Renal cortical epithelial cell (primary cell): ENCODE measurements around the gene PACRG. TPM values are rescaled to one million over a fixed set of nuclear protein-coding genes. Genes with fewer than 3 reads are reported as not detected.

ENCODE experiments used
- DNase-seq: peaks from one replicate; pipeline ENCODE4 v3.0.0-alpha.2; 2011; ENCODE audit warnings: low read depth
- total RNA-seq: library from RNA; depleted of rRNA; stranded (reverse); fragments of >200 nt; gene quantifications from 2 replicates; pipeline ENCODE4 v1.2.3, GENCODE V29; 2014

PACRG gene
- total RNA-seq, 1 donor from 2014 or later, result 2.5 TPM

DNA sequence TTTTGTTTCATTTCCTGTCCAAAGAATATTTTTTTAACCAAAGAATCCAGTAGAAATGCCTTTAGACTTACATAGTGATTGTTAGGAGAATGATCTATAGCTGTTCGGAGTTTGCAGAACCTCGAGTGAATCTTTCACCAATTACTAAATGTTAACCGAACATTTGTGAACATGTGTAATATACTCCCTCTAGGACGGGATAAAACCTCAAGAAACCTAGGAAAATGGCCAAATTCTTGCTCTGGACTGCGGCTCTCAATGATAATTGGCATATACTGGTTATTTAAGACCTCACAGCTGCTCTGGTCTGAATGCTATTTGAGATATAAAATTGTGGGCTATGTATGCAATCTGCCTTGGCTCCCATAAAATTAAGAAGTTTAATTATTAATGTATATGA, 137.1 kb downstream of the PACRG start:
- DNase-seq, result no peak

DNA sequence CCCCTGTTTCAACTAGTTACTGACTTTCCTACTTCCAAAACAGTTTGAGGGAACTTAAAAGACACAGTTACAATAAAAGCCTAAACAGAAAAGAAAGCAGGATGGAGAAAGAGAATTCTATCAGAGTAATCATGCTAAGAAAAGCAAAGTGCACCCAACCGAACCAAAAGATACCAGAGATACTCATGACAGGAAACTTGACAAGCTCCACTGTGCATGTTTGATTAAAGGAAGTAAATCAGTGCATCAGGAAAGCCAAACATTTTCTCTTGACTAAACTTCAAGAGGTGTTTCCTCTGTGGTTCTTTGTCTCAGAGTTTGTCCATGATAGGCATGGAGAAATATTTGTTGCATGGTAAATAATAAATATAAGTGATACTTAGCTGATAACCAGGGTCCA, 138.9 kb downstream of the PACRG start:
- no peak for DNase-seq

DNA sequence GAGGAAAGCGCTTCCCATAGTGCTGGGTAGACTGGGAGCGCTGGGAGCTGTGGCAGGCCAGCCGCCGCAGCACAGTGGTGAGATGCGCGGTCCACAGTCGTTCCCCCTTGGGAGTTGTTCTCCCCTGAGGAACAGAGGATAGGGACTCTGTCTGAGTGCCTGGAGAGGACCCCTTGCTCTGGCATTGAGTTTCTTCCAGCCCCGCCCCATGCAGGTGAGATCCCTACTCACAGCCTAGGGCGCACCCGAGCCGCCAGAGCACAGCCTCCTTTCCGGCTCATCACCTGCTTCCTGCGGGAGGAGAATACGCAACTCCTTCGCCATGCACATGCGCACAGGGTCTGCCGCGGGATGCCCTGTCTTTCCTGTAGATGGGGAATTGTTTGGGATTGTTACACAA, 140.6 kb downstream of the PACRG start:
- DNase-seq, result no peak

DNA sequence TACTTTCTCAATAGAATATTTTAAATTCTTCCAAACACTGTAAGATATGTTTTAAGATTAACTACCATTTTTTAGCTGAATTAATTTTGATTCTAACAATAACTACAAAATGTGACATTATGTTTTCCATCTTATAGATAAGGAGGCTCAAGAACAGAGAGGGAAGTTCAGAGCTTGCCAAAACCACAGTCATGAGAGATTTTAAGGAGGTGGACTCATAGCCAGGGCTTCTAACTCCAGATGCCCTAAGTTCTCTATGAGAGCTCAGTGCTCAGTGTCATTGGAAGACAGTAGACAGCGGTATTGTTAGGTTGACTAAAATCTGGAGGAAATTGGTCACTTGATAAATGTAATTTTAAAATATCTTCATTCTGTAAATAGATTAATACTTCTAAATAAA, 144.2 kb downstream of the PACRG start:
- DNase-seq, result no peak

DNA sequence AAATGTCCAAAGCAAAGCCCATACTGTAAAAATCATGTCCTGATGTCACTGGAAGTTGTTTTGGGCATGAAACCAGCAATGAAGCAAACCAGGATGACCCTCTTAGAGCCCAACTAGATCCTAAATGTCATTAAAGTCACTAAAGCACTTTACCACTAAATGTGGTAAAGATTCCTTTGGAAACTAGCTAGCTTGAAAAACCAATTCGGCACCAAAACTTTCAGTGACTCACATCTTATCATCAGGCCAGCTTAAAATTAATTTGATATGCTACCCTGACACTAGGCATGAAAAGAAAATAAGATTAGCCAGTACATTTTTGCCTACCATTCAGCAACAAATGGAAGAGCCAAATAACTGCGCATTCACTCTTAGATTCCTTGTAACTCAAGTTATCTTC, 145.8 kb downstream of the PACRG start:
- DNase-seq, result no peak

DNA sequence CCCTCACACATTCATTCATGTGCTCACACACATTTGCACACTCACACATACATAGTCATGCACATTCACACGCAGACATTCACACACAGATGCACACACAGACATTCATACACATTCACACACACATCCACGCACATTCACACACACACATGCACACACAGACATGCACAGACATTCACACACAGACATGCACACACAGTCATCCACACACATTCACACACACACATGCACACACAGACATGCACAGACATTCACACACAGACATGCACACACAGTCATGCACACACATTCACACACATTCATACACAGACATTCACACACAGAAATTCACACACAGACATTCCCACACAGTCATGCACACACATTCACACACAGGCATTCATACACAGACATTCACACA, 147.3 kb downstream of the PACRG start:
- DNase-seq, result no peak

DNA sequence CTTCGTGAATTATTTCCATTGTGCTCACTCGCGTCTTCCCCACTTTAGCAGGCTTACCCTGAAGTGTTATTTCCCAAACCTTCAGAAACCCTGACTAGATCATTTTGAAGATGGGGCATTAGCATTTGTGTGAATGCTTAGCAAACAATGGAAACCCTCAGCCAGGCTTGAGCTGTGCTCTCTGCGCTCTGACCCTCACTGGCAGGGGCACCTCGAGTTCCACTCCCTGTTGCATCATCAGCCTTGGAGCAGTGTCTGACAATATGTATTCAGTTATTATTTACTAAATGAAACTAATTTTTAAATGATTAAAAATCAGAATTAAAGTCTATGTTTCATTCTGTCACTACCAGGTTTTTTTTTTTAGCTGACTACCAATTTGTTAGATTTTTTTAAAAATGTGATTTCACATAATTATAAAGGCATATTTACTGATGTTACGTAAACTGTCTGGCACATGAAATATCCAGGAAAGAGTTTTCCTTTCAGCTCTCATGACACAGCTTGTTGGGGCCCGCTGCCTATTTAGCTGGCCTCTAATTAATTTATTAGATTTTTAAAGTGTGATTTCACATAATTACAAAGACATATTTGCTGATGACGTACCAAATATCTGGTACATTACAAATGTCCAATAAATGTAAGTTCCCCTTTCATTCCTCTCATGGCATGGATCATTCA, 155.2 kb downstream of the PACRG start:
- no peak for DNase-seq

DNA sequence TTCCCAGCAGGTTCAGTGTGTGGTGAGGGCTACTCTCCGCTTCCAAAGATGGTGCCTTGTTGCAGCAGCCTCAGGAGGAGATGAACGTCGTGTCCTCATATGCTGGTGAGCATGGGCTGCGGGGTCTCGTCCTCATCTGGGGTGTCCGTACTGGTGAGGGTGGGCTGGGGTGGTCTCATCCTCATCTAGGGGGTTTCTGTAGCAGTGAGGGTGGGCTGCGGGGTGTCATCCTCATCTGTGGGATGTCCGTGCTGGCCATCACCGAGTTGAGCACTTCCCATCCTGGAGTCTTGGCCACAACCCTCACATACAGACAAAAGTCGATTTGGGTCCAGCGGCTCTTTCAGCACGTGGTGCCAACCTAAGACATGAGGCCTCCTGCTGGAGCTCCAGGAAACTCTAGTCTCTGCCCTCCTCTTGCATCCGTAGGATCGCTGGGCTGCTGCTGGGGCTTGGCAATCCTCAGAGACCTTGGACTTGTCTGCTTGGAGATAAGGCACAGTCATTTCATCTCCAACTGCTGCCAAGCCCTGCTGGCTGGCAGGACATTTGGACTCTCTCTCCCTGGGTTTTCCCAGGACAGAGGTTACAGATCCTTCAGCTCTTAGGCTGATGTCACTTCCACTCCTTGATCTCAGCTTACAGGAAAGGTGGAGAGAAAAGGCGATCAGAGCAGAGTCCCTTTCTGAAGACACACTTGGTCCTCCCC, 160.4 kb downstream of the PACRG start:
- no peak for DNase-seq

DNA sequence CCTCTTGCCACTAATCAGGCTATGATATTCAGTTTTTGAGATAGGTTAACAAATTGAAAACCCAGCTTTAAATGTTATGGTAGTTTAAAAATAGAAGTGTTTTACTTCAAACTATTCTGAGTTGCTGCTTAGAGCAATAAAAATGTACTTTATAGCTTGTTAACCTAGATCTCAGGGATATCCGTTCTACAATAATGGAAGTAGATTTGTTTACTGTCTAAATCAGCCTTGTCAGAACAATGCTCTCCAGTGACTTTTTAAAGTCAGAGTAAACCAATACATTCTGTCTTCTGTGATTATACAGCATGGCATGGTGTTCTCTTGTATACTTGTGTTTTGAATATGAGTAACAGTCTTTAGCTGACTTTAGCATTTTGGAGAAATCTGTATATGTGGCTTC, 161.5 kb downstream of the PACRG start:
- DNase-seq, result no peak

DNA sequence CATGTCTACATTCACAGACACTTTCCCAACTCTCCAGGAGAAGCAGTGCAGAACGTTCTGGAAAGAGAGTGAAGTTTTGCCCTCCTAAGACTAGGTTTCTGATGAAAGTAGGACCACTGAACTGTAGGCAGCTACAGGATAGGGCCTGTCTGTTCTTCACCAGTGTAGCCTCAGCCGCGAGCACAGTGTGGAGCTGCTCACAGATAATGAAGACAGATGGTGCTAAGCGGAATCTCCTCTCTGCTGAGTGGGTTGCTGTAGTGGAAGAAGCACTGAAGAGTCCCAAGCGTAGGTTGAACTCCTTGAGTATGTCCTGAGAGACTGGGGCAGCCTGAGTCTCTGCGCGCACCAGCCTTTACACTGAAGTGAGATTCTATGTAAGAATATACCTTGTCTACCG, 170.2 kb downstream of the PACRG start:
- DNase-seq, result no peak

DNA sequence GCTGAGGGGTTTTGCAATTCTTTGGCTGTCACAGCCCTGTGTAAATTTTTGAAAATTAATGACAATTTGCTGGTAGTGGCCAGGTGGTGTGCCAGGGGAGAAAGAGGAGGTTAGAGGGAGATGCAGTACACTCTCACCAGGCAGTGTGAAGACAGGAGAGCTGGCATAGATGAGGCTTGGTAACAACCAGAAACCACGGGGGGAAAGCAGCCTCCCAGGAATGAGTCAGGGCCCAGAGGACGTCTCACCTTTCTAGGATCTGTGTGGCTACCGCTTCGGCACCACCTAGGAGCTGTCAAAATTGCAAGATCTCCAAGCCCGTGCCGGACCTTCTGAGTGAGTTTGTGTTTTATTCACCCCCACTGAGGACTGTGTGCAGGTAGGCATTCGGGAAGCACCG, 171.4 kb downstream of the PACRG start:
- DNase-seq, result no peak

DNA sequence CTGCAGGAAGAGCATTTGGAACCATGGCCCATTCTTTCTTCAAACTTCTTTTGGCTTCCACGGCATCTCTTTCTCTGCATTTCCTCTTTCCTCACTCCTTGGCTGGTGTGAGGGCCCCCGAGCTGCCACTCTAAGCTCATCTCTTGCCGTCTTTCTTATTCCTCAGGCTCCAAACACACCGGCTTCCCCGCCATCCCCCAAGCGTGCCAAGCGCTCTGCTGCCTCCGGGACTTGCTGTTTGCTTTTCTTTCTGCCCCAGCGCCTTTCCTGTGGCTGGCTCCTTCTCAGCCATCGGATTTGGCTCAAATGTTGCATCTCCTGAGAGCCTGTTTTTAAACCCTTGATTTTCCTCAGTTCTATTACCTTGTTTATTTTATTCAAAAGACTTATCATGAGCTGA, 172.7 kb downstream of the PACRG start:
- DNase-seq, result no peak

DNA sequence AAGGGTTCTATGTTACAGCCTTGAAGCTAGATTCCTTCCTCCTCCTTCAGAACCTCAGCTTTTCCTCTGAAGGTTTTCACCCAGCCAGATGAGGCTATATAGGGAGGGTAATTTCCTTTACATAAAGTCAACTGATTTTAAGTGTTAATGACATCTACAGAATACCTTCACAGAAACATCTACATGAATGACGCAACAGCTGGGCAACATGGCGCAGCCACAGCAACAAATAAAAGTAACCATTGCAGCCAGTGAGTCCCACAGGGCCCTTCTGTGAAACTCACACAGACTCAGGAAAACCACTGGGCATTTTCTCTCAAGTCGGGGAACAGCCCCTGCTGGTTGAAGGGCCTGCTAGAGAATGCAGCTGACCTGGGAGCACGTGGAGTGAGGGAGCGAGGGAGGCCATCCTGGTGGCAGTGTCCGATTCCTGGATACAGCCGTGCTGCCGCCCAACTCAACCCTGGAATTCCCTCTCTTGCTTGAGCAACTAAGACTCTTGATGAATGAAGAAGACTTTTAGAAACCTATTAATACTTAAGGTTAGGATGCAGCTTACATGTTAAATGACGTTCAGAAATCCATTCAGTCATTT, 176.4 kb downstream of the PACRG start:
- DNase-seq, result no peak

DNA sequence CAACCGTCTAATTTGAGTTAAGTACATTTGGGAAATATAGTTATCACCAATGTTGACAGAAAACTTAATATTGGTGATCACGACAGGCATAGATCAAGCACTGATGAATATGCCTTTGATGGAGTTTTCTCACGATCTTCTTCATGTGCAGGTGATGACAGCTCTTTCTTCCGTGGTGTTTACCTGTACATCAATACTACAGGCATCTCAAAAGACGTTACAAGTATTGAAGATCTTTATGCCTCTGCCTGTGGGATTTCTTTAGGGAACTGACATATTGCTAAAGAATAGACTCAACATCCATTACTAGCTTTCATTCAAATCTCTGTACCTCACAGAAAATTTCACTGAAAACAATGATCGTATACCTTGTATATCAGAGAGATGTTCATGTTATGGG, 178.7 kb downstream of the PACRG start:
- DNase-seq, result no peak

DNA sequence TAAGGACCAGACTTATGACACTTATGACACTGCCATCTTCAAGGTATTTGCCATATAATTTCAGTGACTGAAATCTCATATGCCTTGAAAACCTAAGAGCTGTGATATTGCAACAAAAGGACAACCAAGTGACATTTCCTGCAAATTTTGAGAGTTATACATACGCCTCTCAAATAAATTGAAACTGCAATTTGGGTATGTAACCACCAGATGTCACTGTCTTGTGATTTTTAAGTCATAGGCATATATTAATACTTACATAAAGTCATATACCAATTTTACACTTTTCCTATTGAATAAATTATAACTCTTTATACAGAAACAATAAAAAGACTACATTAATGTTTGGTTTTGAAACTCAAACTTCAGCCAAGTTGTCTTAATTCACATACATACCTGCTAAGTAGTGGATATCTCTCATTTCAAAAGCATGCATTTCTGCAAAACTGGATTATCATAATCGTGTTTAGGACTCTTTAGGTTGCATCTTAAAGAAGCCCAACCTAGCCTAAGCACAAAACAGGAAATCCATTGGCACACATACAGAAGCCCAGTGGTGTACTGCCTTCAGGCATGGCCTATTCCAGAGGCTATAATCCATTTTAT, 180.2 kb downstream of the PACRG start:
- peak; percentile 48 for DNase-seq

DNA sequence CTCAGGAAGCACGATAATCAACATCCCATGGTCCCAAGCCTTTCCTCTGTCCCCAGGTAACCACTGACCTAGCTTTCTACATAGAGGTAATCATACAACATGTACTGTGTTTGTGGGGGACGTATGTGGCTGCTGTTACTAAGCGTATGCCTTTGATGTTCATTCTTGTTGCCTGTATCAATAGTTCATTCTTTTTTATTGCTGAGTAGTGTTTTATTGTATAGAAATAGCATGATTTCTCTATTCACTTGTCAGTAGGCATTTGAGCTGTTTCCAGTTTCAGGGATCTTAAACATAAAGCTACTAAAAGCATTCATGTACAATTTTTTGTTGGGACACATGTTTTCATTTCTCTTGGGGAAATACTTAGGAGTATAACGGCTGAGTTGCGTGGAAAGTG, 185.4 kb downstream of the PACRG start:
- DNase-seq, result no peak

DNA sequence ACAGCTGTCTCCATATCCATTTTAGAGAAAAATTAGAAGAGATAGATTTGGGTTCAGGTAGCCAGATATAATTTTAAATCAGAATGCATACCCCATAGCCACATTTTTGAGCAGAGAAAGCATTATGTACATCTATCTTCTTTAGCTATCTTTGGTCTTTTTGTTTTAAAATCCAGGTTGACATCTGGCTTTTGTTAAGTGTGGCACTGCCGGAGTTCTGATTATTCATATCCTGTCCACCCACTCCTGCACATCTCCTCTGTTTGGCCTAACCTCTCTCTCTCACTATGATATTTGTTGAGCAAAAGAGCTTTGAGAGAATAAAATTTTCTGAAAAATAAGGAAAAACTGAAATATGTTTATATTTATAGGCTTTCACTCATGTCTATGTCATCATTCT, 189.7 kb downstream of the PACRG start:
- no peak for DNase-seq

DNA sequence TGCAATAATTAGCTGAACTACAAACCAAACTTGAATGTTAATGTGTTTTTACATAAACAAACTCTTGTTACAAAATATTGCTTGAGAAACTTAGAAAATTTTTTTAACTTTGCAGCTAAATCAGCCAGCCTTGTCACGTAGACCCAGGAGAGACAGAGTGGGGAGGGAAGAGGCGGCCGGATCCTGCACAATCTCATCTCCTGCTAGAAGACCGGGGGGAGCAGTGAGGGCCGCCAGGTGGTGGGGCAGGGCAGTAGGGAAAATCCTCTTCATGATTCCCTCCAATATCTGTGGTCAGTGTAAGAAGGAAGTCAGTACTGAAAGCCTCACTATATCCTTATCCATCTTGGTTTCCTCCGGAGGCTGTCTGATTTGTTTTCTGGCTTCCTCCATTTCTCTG, 193.3 kb downstream of the PACRG start:
- no peak for DNase-seq

DNA sequence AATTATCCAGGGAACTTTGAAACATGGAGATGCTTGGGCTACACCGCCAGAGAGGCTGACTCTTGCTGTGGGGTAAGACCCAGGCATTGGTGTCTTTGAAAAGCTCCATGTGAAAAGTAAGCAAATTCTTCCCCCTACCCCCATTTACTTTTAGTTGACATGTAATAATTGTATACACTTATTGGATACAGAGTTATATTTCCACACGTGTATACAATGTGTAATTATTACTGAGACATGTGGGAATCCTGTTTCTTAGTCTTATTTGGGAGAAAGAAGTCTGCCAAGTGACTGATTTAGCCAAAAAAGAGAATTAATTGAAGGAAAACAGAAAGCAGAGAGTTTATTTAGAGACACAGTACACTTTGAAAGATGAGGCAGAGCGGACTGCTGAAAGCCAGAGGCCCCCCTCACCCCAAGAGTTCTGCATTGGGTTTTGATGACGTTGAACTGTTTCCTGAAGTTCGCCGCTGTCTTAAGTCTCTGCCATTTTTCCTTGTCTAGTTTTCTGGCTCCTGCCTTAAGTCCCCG, 193.8 kb downstream of the PACRG start:
- no peak for DNase-seq

DNA sequence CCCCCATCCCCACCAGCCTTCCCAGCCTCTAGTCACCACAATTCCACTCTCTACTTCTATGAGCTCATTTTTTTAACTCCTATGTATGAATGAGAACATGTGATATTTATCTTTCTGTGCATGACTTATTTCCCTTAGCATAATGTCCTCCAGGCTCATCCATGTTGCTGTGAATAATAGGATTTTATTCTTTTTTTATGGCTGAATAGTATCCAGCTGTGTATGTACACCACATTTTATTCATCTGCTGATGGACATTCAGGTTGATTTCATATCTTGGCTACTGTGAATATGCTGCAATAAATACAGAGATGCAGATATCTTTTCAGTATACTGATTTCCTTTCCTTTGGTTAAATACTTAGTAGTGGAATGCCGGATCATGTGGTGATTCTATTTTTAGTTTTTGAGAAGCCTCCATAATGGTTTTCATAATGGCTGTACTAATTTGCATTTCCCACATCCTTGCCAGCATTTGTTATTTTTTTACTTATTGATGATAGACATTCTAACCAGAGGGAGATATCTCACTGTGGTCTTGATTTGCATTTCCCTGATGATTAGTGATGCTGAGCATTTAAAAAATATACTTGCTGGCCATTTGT, 194.9 kb downstream of the PACRG start:
- no peak for DNase-seq

DNA sequence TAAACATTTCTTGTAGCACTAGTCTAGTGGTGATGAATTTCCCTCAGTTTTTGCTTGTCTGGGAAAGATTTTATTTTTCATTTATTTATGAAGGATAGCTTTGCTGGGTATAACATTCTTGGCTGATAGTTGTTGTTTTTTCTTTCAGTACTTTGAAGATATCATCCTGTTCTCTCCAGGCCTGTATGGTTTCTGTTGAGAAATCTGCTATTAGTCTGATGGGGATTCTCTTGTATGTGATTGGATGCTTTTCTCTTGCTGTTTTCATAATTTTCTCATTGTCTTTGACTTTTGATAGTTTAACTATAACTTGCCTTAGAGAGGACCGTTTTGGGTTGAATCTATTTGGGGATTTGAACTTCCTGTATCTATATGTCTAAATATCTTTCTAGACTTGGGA, 207.1 kb downstream of the PACRG start:
- no peak for DNase-seq

DNA sequence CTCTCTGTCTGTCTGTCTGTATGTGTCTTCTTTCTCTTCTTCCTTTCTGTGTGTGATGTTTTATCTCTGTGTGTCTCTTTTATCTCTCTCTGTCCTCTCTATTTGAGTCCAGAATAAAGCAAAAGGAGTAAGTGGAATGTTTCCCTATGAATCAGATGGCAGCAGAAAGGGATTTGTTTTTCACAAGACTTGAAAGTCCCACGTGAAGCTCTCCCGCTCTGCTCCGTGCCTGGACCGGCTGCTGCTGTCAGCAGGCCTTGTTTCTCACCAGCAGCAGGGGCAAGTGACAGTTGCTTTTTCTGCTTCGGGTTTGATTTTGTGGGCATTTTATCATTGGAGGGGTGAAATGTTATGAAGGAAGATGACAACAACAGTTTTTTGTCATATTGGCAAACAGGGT, 212.7 kb downstream of the PACRG start:
- DNase-seq, result no peak
